ENCODE measurements around the gene ADRB2.
"Not testable (repeated sequence)": the region's sequence is repeated elsewhere in the genome, so short reads cannot be mapped to it uniquely, and the experiment has no call there.

Gene ADRB2

GRCh38 chr5:148826053-148826738 is at the start of gene ADRB2:
ADRB2 (plus strand) TSS chr5:148826611; CDS start chr5:148826832, 221 bp downstream.
- peak; percentile 80 for DNase-seq (ENCODE audit: low read depth)

GRCh38 chr5:148776780-148777179 is 49.6 kb upstream of the ADRB2 start:
- DNase-seq (ENCODE audit: low read depth), result no peak

- DNase-seq (ENCODE audit: low read depth), result no peak
These were observed 47.5 kb upstream of the ADRB2 start for GRCh38 chr5:148778882-148779281.

GRCh38 chr5:148780711-148781110 is 45.7 kb upstream of the ADRB2 start:
- DNase-seq (ENCODE audit: low read depth), result no peak

- no peak for DNase-seq (ENCODE audit: low read depth)
These were observed 44.6 kb upstream of the ADRB2 start for GRCh38 chr5:148781766-148782165.

GRCh38 chr5:148785223-148785622 is 41.2 kb upstream of the ADRB2 start:
- no peak for DNase-seq (ENCODE audit: low read depth)

- DNase-seq (ENCODE audit: low read depth), result no peak
These were observed 40.0 kb upstream of the ADRB2 start for GRCh38 chr5:148786456-148786855.

GRCh38 chr5:148788636-148789035 is 37.8 kb upstream of the ADRB2 start:
- DNase-seq (ENCODE audit: low read depth), result no peak

- no peak for DNase-seq (ENCODE audit: low read depth)
These were observed 35.7 kb upstream of the ADRB2 start for GRCh38 chr5:148790545-148791333.

- DNase-seq (ENCODE audit: low read depth), result no peak
These were observed 35.1 kb upstream of the ADRB2 start for GRCh38 chr5:148791334-148791667.

GRCh38 chr5:148791696-148792095 is 34.7 kb upstream of the ADRB2 start:
- DNase-seq (ENCODE audit: low read depth), result no peak

GRCh38 chr5:148792744-148793143 is 33.7 kb upstream of the ADRB2 start:
- no peak for DNase-seq (ENCODE audit: low read depth)

GRCh38 chr5:148793261-148793660 is 33.1 kb upstream of the ADRB2 start:
- no peak for DNase-seq (ENCODE audit: low read depth)

- no peak for DNase-seq (ENCODE audit: low read depth)
These were observed 32.1 kb upstream of the ADRB2 start for GRCh38 chr5:148794275-148794674.

GRCh38 chr5:148794729-148795561 is 31.5 kb upstream of the ADRB2 start:
- no peak for DNase-seq (ENCODE audit: low read depth)

- no peak for DNase-seq (ENCODE audit: low read depth)
These were observed 29.5 kb upstream of the ADRB2 start for GRCh38 chr5:148796936-148797335.

- DNase-seq (ENCODE audit: low read depth), result no peak
These were observed 27.6 kb upstream of the ADRB2 start for GRCh38 chr5:148798786-148799185.

- no peak for DNase-seq (ENCODE audit: low read depth)
These were observed 26.5 kb upstream of the ADRB2 start for GRCh38 chr5:148799737-148800527.

- DNase-seq (ENCODE audit: low read depth), result no peak
These were observed 24.6 kb upstream of the ADRB2 start for GRCh38 chr5:148801682-148802276.

- DNase-seq (ENCODE audit: low read depth), result not testable (repeated sequence)
These were observed 23.0 kb upstream of the ADRB2 start for GRCh38 chr5:148803451-148803850.

GRCh38 chr5:148804393-148804792 is 22.0 kb upstream of the ADRB2 start:
- no peak for DNase-seq (ENCODE audit: low read depth)
